ENCODE data around the gene COL9A1. TPM values are rescaled to one million over a fixed set of nuclear protein-coding genes. Genes with fewer than 3 reads are reported as not detected.

COL9A1 gene
- total RNA-seq, 1 donor from 2014 or later, result 8.1 TPM

DNA sequence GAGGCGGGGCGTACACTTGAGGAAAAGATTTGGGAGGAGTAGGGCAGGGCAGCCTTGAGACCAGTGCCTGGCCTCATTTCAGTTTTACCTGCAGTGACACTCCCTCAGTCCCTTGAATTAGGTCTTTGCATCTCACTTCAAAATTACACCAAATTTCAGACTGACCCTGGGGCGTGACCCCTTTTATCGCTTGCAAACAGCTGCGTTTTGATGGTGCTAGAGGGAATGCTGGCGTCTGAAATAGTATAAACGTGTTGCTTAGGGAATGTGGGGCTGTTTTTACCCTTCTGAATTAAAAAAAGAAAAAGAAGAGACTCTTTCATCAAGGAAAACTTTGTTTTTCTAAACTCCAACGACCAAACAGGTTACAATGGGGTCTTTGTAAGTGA, 21.0 kb downstream of the COL9A1 start:
- H3K27ac Mint-ChIP-seq, result no peak overlapping the region
- no peak for TF ChIP-seq CTCF (IDR thresholded peaks at IDR 0.05; ENCODE audit: unreplicated experiment)
- DNase-seq (ENCODE audit: low spot score, unreplicated experiment), result no peak
- no peaks in the 10 kb centered on the region for H3K9me3 Mint-ChIP-seq (ENCODE audit: low read depth)
- H3K36me3 Mint-ChIP-seq (ENCODE audit: insufficient read depth), result no peaks in the 10 kb centered on the region
- H3K4me1 Mint-ChIP-seq (ENCODE audit: low read depth), result peaks cover 6% of the 10 kb centered on the region
- H3K27me3 Mint-ChIP-seq, result peaks cover 59% of the 10 kb centered on the region
- H3K4me3 Mint-ChIP-seq (ENCODE audit: low read depth), result peak overlapping the region; percentile 69

- no peak for TF ChIP-seq CTCF (IDR thresholded peaks at IDR 0.05; ENCODE audit: unreplicated experiment)
- Mint-ChIP-seq H3K4me1 (ENCODE audit: low read depth) (peaks cover 6% of the 10 kb centered on the region), H3K9me3 (ENCODE audit: low read depth) (no peaks in the 10 kb centered on the region), H3K27ac (no peak overlapping the region), H3K27me3 (peaks cover 59% of the 10 kb centered on the region), H3K36me3 (ENCODE audit: insufficient read depth) (no peaks in the 10 kb centered on the region), H3K4me3 (ENCODE audit: low read depth) (no peak overlapping the region)
- no peak for DNase-seq (ENCODE audit: low spot score, unreplicated experiment)
Observed at GRCh38 chr6:70280400-70280853, 22.5 kb downstream of the COL9A1 start.

- Mint-ChIP-seq H3K4me1 (ENCODE audit: low read depth) (peaks cover 10% of the 10 kb centered on the region), H3K36me3 (ENCODE audit: insufficient read depth) (no peaks in the 10 kb centered on the region), H3K4me3 (ENCODE audit: low read depth) (no peak overlapping the region), H3K27ac (no peak overlapping the region), H3K27me3 (peaks cover 29% of the 10 kb centered on the region), H3K9me3 (ENCODE audit: low read depth) (no peaks in the 10 kb centered on the region)
- DNase-seq (ENCODE audit: low spot score, unreplicated experiment), result no peak
- TF ChIP-seq CTCF (IDR thresholded peaks at IDR 0.05; ENCODE audit: unreplicated experiment), result no peak
Observed at GRCh38 chr6:70277470-70277869, 25.4 kb downstream of the COL9A1 start.

GRCh38 chr6:70274338-70274737, 28.5 kb downstream of the COL9A1 start:
- TF ChIP-seq CTCF (IDR thresholded peaks at IDR 0.05; ENCODE audit: unreplicated experiment), result no peak
- Mint-ChIP-seq H3K4me1 (ENCODE audit: low read depth) (peaks cover 8% of the 10 kb centered on the region), H3K27ac (no peak overlapping the region), H3K36me3 (ENCODE audit: insufficient read depth) (no peaks in the 10 kb centered on the region), H3K9me3 (ENCODE audit: low read depth) (no peaks in the 10 kb centered on the region), H3K4me3 (ENCODE audit: low read depth) (no peak overlapping the region), H3K27me3 (peaks cover 3% of the 10 kb centered on the region)
- no peak for DNase-seq (ENCODE audit: low spot score, unreplicated experiment)

DNA sequence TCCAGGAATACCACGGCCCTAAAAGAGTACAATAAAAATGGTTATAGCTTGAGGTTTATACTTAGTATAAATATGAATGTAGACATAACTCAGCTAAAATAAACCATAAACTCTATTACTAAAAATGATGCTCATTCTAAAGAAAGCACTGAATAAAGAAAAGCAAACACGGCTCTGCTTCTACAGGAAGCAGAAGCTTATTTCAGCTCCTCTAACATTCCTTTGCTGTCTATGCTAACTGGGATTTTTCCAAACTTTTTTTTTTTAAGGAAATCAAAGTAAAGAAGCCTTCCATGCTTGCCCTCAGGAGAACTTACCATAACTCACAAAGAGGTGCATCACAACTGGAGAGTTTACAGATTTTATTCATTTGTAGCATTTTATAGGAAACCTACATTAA, 30.8 kb downstream of the COL9A1 start:
- Mint-ChIP-seq H3K27ac (no peak overlapping the region), H3K36me3 (ENCODE audit: insufficient read depth) (no peaks in the 10 kb centered on the region), H3K27me3 (no peaks in the 10 kb centered on the region), H3K4me1 (ENCODE audit: low read depth) (peaks cover 8% of the 10 kb centered on the region), H3K4me3 (ENCODE audit: low read depth) (no peak overlapping the region), H3K9me3 (ENCODE audit: low read depth) (no peaks in the 10 kb centered on the region)
- DNase-seq (ENCODE audit: low spot score, unreplicated experiment), result no peak
- TF ChIP-seq CTCF (IDR thresholded peaks at IDR 0.05; ENCODE audit: unreplicated experiment), result no peak

Measured in progenitor cell of endocrine pancreas (in vitro differentiated cells).